Hepatocyte (in vitro differentiated cells): ENCODE data around the gene TLN1. TPM values are rescaled to one million over a fixed set of nuclear protein-coding genes. Genes with fewer than 3 reads are reported as not detected.

Source experiments
- DNase-seq: peaks from one replicate; pipeline ENCODE4 v3.0.0-alpha.2; 2016; ENCODE audit warnings: low spot score
- H2AFZ ChIP-seq: fragments of 200-600 bp; sonication (generic); 2 replicates; pipeline ENCODE4 v1.6.0; 2016; ENCODE audit warnings: antibody characterized with exemption, mild to moderate bottlenecking
- H3K27ac ChIP-seq: fragments of 200-600 bp; sonication (generic); 2 replicates; pipeline ENCODE4 v1.5.1; 2016; ENCODE audit warnings: mild to moderate bottlenecking
- H3K27me3 ChIP-seq: fragments of 200-600 bp; sonication (generic); 2 replicates; pipeline ENCODE4 v1.6.1; 2016
- H3K36me3 ChIP-seq: fragments of 200-600 bp; sonication (generic); replicated peaks from 2 replicates; pipeline ENCODE4 v1.5.1; 2016; ENCODE audit warnings: low read depth; ENCODE audit not compliant: insufficient read depth
- H3K4me1 ChIP-seq: fragments of 200-600 bp; sonication (generic); 2 replicates; pipeline ENCODE4 v1.5.1; 2016; ENCODE audit warnings: mild to moderate bottlenecking, moderate library complexity; ENCODE audit not compliant: insufficient read depth
- H3K4me2 ChIP-seq: fragments of 200-600 bp; sonication (generic); 2 replicates; pipeline ENCODE4 v1.6.0; 2016
- H3K4me3 ChIP-seq: fragments of 200-600 bp; sonication (generic); 2 replicates; pipeline ENCODE4 v1.5.1; 2016; ENCODE audit warnings: mild to moderate bottlenecking
- H3K79me2 ChIP-seq: fragments of 200-600 bp; sonication (generic); 2 replicates; pipeline ENCODE4 v1.6.0; 2017; ENCODE audit warnings: mild to moderate bottlenecking
- H3K9me2 ChIP-seq: fragments of 200-600 bp; sonication (generic); replicated peaks from 2 replicates; pipeline ENCODE4 v1.6.0; 2017; ENCODE audit warnings: mild to moderate bottlenecking; ENCODE audit not compliant: insufficient read depth
- H3K9me3 ChIP-seq: fragments of 200-600 bp; sonication (generic); 2 replicates; pipeline ENCODE4 v1.5.1; 2016; ENCODE audit warnings: low read depth, mild to moderate bottlenecking
- H4K20me1 ChIP-seq: fragments of 200-600 bp; sonication (generic); 2 replicates; pipeline ENCODE4 v1.6.0; 2016; ENCODE audit warnings: mild to moderate bottlenecking; ENCODE audit not compliant: insufficient read depth, poor library complexity, severe bottlenecking
- CTCF ChIP-seq: fragments of 200-600 bp; sonication (generic); IDR thresholded peaks from 2 replicates; pipeline ENCODE4 v1.5.1; 2016; ENCODE audit warnings: antibody characterized with exemption, mild to moderate bottlenecking; ENCODE audit not compliant: poor library complexity
- EZH2 ChIP-seq: fragments of 200-600 bp; sonication (generic); IDR thresholded peaks from 2 replicates; pipeline ENCODE4 v1.6.1; 2016; ENCODE audit warnings: antibody characterized with exemption, mild to moderate bottlenecking, borderline replicate concordance
- EZH2phosphoT487 ChIP-seq: fragments of 200-600 bp; sonication (generic); IDR thresholded peaks from one replicate; pipeline ENCODE4 v1.6.1; 2018; ENCODE audit warnings: antibody characterized with exemption, mild to moderate bottlenecking, low read depth, moderate library complexity; ENCODE audit not compliant: unreplicated experiment, severe bottlenecking
- WGBS: methylation state at CpG from one replicate; pipeline ENCODE4 v1.1.6; 2016; ENCODE audit warnings: low lambda C conversion rate; ENCODE audit errors: missing lambda C conversion rate; 5-methylcytosine and 5-hydroxymethylcytosine counted together
- polyA plus RNA-seq: library from polyadenylated mRNA; unstranded; fragments of >200 nt; fragmentation: Nextera tagmentation; extraction: Ambion mirVana; gene quantifications from 2 replicates; pipeline ENCODE4 v1.2.1, GENCODE V29; 2016
- total RNA-seq: library from RNA; depleted of rRNA; stranded (reverse); fragments of >200 nt; gene quantifications from 2 replicates; pipeline ENCODE4 v1.2.3, GENCODE V29; 2014

TLN1 gene
- total and polyA plus RNA-seq, 2 experiments from 2014 or later = 70.5 to 113 TPM

GRCh38 chr9:35750256-35750531, 18.2 kb upstream of the TLN1 start:
- Histone ChIP-seq H3K4me1 (peaks cover 23% of the 10 kb centered on the region), H3K79me2 (peaks cover 56% of the 10 kb centered on the region)
- no peak for DNase-seq

GRCh38 chr9:35749515-35750255, 17.7 kb upstream of the TLN1 start:
- Histone ChIP-seq H4K20me1 (peaks cover 19% of the 10 kb centered on the region), H3K9me2 (no peaks in the 10 kb centered on the region), H3K79me2 (peaks cover 61% of the 10 kb centered on the region), H3K9me3 (no peaks in the 10 kb centered on the region), H3K4me3 (peak overlapping the region; percentile 86), H3K36me3 (no peaks in the 10 kb centered on the region), H3K4me1 (peaks cover 23% of the 10 kb centered on the region), H3K27me3 (no peaks in the 10 kb centered on the region), H2AFZ (peak overlapping the region; percentile 76), H3K27ac (peak overlapping the region; percentile 97), H3K4me2 (peak overlapping the region; percentile 95)
- TF ChIP-seq EZH2 = no peak
- TF ChIP-seq CTCF = peak; percentile 3
- TF ChIP-seq EZH2phosphoT487 = no peak
- DNase-seq = peak; percentile 65
- WGBS = 8% methylated on average over 18 of the region's 19 CpGs

More at GRCh38 chr9:35750256-35750531, 18.2 kb upstream of the TLN1 start:
- H2AFZ ChIP-seq = no peak overlapping the region
- H3K4me3 ChIP-seq = peak overlapping the region; percentile 86
- peaks cover 19% of the 10 kb centered on the region for H4K20me1 ChIP-seq
- WGBS = 90% methylated on average over 4 of the region's 4 CpGs
- peak overlapping the region; percentile 95 for H3K4me2 ChIP-seq
- TF ChIP-seq EZH2phosphoT487 = no peak
- no peak for TF ChIP-seq EZH2
- no peak for TF ChIP-seq CTCF
- peak overlapping the region; percentile 97 for H3K27ac ChIP-seq
- H3K9me2 ChIP-seq = no peaks in the 10 kb centered on the region
- no peaks in the 10 kb centered on the region for H3K9me3 ChIP-seq
- no peaks in the 10 kb centered on the region for H3K27me3 ChIP-seq
- H3K36me3 ChIP-seq = no peaks in the 10 kb centered on the region

- TF ChIP-seq CTCF (no peak), EZH2 (no peak), EZH2phosphoT487 (no peak)
- H3K36me3 ChIP-seq = no peaks in the 10 kb centered on the region
- peak within 1 kb of the TSS; percentile 95 for H3K4me2 ChIP-seq
- WGBS = under 1% methylated on average over 56 of the region's 69 CpGs
- DNase-seq = peak; percentile 93
- no peaks in the 10 kb centered on the region for H3K27me3 ChIP-seq
- peaks cover 65% of the 10 kb centered on the region for H3K79me2 ChIP-seq
- peaks cover 23% of the 10 kb centered on the region for H3K4me1 ChIP-seq
- H2AFZ ChIP-seq = peak within 1 kb of the TSS; percentile 76
- H3K27ac ChIP-seq = peak within 1 kb of the TSS; percentile 97
- H3K9me3 ChIP-seq = no peaks in the 10 kb centered on the region
- H4K20me1 ChIP-seq = peaks cover 19% of the 10 kb centered on the region
- no peaks in the 10 kb centered on the region for H3K9me2 ChIP-seq
- peak within 1 kb of the TSS; percentile 86 for H3K4me3 ChIP-seq
Observed at GRCh38 chr9:35748858-35749514, 17.0 kb upstream of the TLN1 start, which contains the start of the genes GBA2 and RGP1. Gene GBA2 (minus strand): TSS chr9:35749228. CDS start chr9:35748704, 524 bp downstream. Gene RGP1 (plus strand): TSS chr9:35749287. CDS start chr9:35749756, 469 bp downstream.
